PC-9 (cell line): ENCODE data around the gene PRDM2. TPM values are rescaled to one million over a fixed set of nuclear protein-coding genes. Genes with fewer than 3 reads are reported as not detected.

Experiments used
- BruUV-seq: library from RNA; stranded (reverse); fragments of 400-500 nt; replicated peaks from 2 replicates; lab custom pipeline; 2021; lab: Mats Ljungman, UMichigan
- CTCF ChIA-PET: fragments of 300-600 bp; sonication (Branson Sonifier 250); formaldehyde crosslinking; loops from one replicate; lab custom pipeline; 2022; ENCODE audit warnings: antibody characterized with exemption; lab: Charles Lee
- POLR2A ChIA-PET: fragments of 300-600 bp; sonication (Branson Sonifier 250); formaldehyde crosslinking; loops from one replicate; lab custom pipeline; 2022; ENCODE audit warnings: antibody characterized with exemption; ENCODE audit not compliant: unreplicated experiment; lab: Charles Lee
- DNase-seq, 2 experiments: peaks; one replicate each; pipeline versions ENCODE4 v3.0.0 to v3.0.0-alpha.2; 2015 to 2022; ENCODE audit warnings: mixed read lengths in 1 of 2
- H2AFZ ChIP-seq: fragments of 200-600 bp; sonication (generic); 2 replicates; pipeline ENCODE4 v1.8.1; 2017; ENCODE audit warnings: antibody characterized with exemption
- H3F3A ChIP-seq: fragments of 200-600 bp; sonication (generic); 2 replicates; pipeline ENCODE4 v1.8.1; 2017; ENCODE audit warnings: antibody characterized with exemption, mild to moderate bottlenecking, low read depth; ENCODE audit not compliant: insufficient read depth
- H3K27ac ChIP-seq: fragments of 200-600 bp; sonication (generic); 2 replicates; pipeline ENCODE4 v1.6.1; 2016; ENCODE audit warnings: mixed run types
- H3K27me3 ChIP-seq: fragments of 200-600 bp; sonication (generic); 2 replicates; pipeline ENCODE4 v1.6.1; 2016; ENCODE audit warnings: low read depth, mixed run types; ENCODE audit not compliant: insufficient read depth
- H3K36me3 ChIP-seq: fragments of 200-600 bp; sonication (generic); 2 replicates; pipeline ENCODE4 v1.6.1; 2016; ENCODE audit warnings: low read depth, mixed run types
- H3K4me1 ChIP-seq: fragments of 200-600 bp; sonication (generic); replicated peaks from 2 replicates; pipeline ENCODE4 v1.6.1; 2016; ENCODE audit warnings: mixed run types; ENCODE audit not compliant: insufficient read depth
- H3K4me2 ChIP-seq: fragments of 200-600 bp; sonication (generic); 2 replicates; pipeline ENCODE4 v1.6.1; 2017; ENCODE audit warnings: mixed run types
- H3K4me3 ChIP-seq: fragments of 200-600 bp; sonication (generic); 2 replicates; pipeline ENCODE4 v1.6.1; 2016; ENCODE audit warnings: mixed run types
- H3K79me2 ChIP-seq: fragments of 200-600 bp; sonication (generic); 2 replicates; pipeline ENCODE4 v1.6.1; 2017; ENCODE audit warnings: low read depth, mixed run types
- H3K9me2 ChIP-seq: fragments of 200-600 bp; sonication (generic); 2 replicates; pipeline ENCODE4 v1.8.1; 2017; ENCODE audit warnings: mild to moderate bottlenecking; ENCODE audit not compliant: insufficient read depth
- H3K9me3 ChIP-seq: fragments of 200-600 bp; sonication (generic); 2 replicates; pipeline ENCODE4 v1.8.1; 2016; ENCODE audit warnings: low read depth; ENCODE audit not compliant: insufficient read depth
- H4K20me1 ChIP-seq: fragments of 200-600 bp; sonication (generic); 2 replicates; pipeline ENCODE4 v1.8.1; 2017; ENCODE audit not compliant: insufficient read depth
- CTCF ChIP-seq: fragments of 200-600 bp; sonication (generic); conservative IDR thresholded peaks from 2 replicates; pipeline ENCODE4 v1.6.1; 2017; ENCODE audit warnings: mixed run types, antibody characterized with exemption, mild to moderate bottlenecking, moderate library complexity
- EZH2 ChIP-seq: fragments of 200-600 bp; sonication (generic); IDR thresholded peaks from 2 replicates; pipeline ENCODE4 v1.8.0; 2017; ENCODE audit warnings: antibody characterized with exemption, low read depth
- intact Hi-C: fragments of 100-400 bp; cut with micrococcal nuclease; formaldehyde crosslinking; loops from one replicate; pipeline ENCODE4 v1.10.0; 2022; ENCODE audit not compliant: unreplicated experiment
- total RNA-seq: library from RNA; stranded (reverse); gene quantifications from 2 replicates; pipeline ENCODE4 v1.2.3, GENCODE V29; 2021

PRDM2 gene
- total RNA-seq, 1 experiment from 2014 or later: 32.1 TPM

GRCh38 chr1:13860031-13860430 lies 160.0 kb downstream of the PRDM2 start:
- no TSS peak for BruUV-seq
- ChIA-PET POLR2A (no interaction called here), CTCF (no interaction called here)
- Histone ChIP-seq H2AFZ (no peak overlapping the region), H3K36me3 (no peaks in the 10 kb centered on the region), H3F3A (no peaks in the 10 kb centered on the region), H3K9me2 (no peaks in the 10 kb centered on the region), H3K27me3 (peaks cover 7% of the 10 kb centered on the region; the same call in 1 of the 2 replicates), H4K20me1 (no peaks in the 10 kb centered on the region), H3K4me3 (no peak overlapping the region), H3K4me2 (no peak overlapping the region), H3K9me3 (no peaks in the 10 kb centered on the region), H3K27ac (no peak overlapping the region), H3K4me1 (no peaks in the 10 kb centered on the region), H3K79me2 (no peaks in the 10 kb centered on the region)
- no peak for DNase-seq
- intact Hi-C loops: no loop called here
- TF ChIP-seq EZH2: no peak
- no peak for TF ChIP-seq CTCF

- Histone ChIP-seq H2AFZ (no peak overlapping the region), H3K79me2 (no peaks in the 10 kb centered on the region), H3K27ac (no peak overlapping the region), H3F3A (no peaks in the 10 kb centered on the region), H3K9me2 (no peaks in the 10 kb centered on the region), H3K9me3 (no peaks in the 10 kb centered on the region), H4K20me1 (no peaks in the 10 kb centered on the region), H3K27me3 (peaks cover 7% of the 10 kb centered on the region; the same call in 1 of the 2 replicates), H3K4me2 (no peak overlapping the region), H3K4me1 (no peaks in the 10 kb centered on the region), H3K36me3 (no peaks in the 10 kb centered on the region), H3K4me3 (no peak overlapping the region)
- DNase-seq: no peak
- BruUV-seq: no TSS peak
- intact Hi-C loops: no loop called here
- CTCF ChIA-PET: no interaction called here
- POLR2A ChIA-PET: no interaction called here
- TF ChIP-seq CTCF: no peak
Observed at GRCh38 chr1:13864760-13865159, 164.8 kb downstream of the PRDM2 start.

- intact Hi-C loops: no loop called here
- POLR2A ChIA-PET: no interaction called here
- Histone ChIP-seq H4K20me1 (no peaks in the 10 kb centered on the region), H3K4me1 (no peaks in the 10 kb centered on the region), H3K27me3 (peaks cover 7% of the 10 kb centered on the region; the same call in 1 of the 2 replicates), H3K36me3 (no peaks in the 10 kb centered on the region), H3K27ac (no peak overlapping the region), H3K4me3 (no peak overlapping the region), H3K79me2 (no peaks in the 10 kb centered on the region), H2AFZ (no peak overlapping the region), H3F3A (no peaks in the 10 kb centered on the region), H3K9me2 (no peaks in the 10 kb centered on the region), H3K9me3 (no peaks in the 10 kb centered on the region), H3K4me2 (no peak overlapping the region)
- CTCF ChIA-PET: interaction anchor here (0.6 kb wide), 1 partner anchor 367 kb away, joined by 3 read pairs; no protein-coding TSS in a partner anchor
- no peak for DNase-seq
- no TSS peak for BruUV-seq
- TF ChIP-seq CTCF (no peak), EZH2 (no peak)
Observed at GRCh38 chr1:13865851-13866250, 165.9 kb downstream of the PRDM2 start.
